Ectodermal cell (in vitro differentiated cells): ENCODE results near the gene IL2. TPM values are rescaled to one million over a fixed set of nuclear protein-coding genes. Genes with fewer than 3 reads are reported as not detected.

Experiments
- H3K27ac ChIP-seq: 2 replicates; pipeline ENCODE4 v1.7.0; 2013; ENCODE audit warnings: mild to moderate bottlenecking, low read depth, low read length; ENCODE audit not compliant: insufficient read depth, poor library complexity, severe bottlenecking
- H3K27me3 ChIP-seq: 2 replicates; pipeline ENCODE4 v1.7.0; 2013; ENCODE audit warnings: mild to moderate bottlenecking, low read length; ENCODE audit not compliant: insufficient read depth, control insufficient read depth, poor library complexity, severe bottlenecking
- H3K36me3 ChIP-seq: one replicate; pipeline ENCODE4 v1.7.0; 2013; ENCODE audit warnings: low read length; ENCODE audit not compliant: control insufficient read depth, insufficient read depth
- H3K4me1 ChIP-seq: one replicate; pipeline ENCODE4 v1.7.0; 2013; ENCODE audit warnings: low read length; ENCODE audit not compliant: control insufficient read depth, insufficient read depth
- H3K4me3 ChIP-seq: 2 replicates; pipeline ENCODE4 v1.7.0; 2013; ENCODE audit warnings: low read depth, low read length, control low read depth; ENCODE audit not compliant: insufficient read depth
- H3K9me3 ChIP-seq: 2 replicates; pipeline ENCODE4 v1.7.0; 2013; ENCODE audit warnings: mild to moderate bottlenecking, low read length, moderate library complexity; ENCODE audit not compliant: control insufficient read depth
- WGBS, 2 experiments: methylation state at CpG; one replicate each; pipeline ENCODE4 v1.1.7; 2013; ENCODE audit warnings: missing lambda C conversion rate in 2 of 2; 5-methylcytosine and 5-hydroxymethylcytosine counted together
- polyA plus RNA-seq, 4 experiments: library from polyadenylated mRNA; stranded (reverse); fragments of 50-300 nt; gene quantifications; one replicate each; pipeline ENCODE4 v1.2.3, GENCODE V29; 2013

IL2 gene
- polyA plus RNA-seq (2013, experiment 1 of 4) = not detected
- not detected for polyA plus RNA-seq (2013, experiment 2 of 4)
- not detected for polyA plus RNA-seq (2013, experiment 3 of 4)
- not detected for polyA plus RNA-seq (2013, experiment 4 of 4)

- Histone ChIP-seq H3K27me3 (no peaks in the 10 kb centered on the region), H3K4me1 (no peaks in the 10 kb centered on the region), H3K9me3 (no peaks in the 10 kb centered on the region), H3K27ac (no peak within 1 kb of the TSS), H3K4me3 (no peak within 1 kb of the TSS), H3K36me3 (no peaks in the 10 kb centered on the region)
- WGBS, 2 experiments = 100% methylated on average over 2 of the region's 2 CpGs; no CpG with 5 or more reads in 1 of the 2 experiments
Observed at GRCh38 chr4:122456231-122457116, at the start of gene IL2. IL2 (minus strand) TSS chr4:122456725; CDS start chr4:122456440, 285 bp downstream.

- WGBS, 2 experiments = 87 to 97% methylated on average over 3 of the region's 3 CpGs
- H3K4me1 ChIP-seq = no peaks in the 10 kb centered on the region
Observed at GRCh38 chr4:122503214-122503613, 46.7 kb upstream of the IL2 start.

GRCh38 chr4:122500852-122501501 lies 44.5 kb upstream of the IL2 start:
- H3K4me3 ChIP-seq = no peak overlapping the region
- H3K27ac ChIP-seq = no peak overlapping the region
- 82 to 91% methylated on average over 4 of the region's 4 CpGs for WGBS, 2 experiments
- no peaks in the 10 kb centered on the region for H3K36me3 ChIP-seq
- H3K27me3 ChIP-seq = no peaks in the 10 kb centered on the region
- no peaks in the 10 kb centered on the region for H3K9me3 ChIP-seq
- no peaks in the 10 kb centered on the region for H3K4me1 ChIP-seq

More at GRCh38 chr4:122503214-122503613, 46.7 kb upstream of the IL2 start:
- Histone ChIP-seq H3K9me3 (no peaks in the 10 kb centered on the region), H3K27ac (no peak overlapping the region), H3K4me3 (no peak overlapping the region), H3K36me3 (no peaks in the 10 kb centered on the region), H3K27me3 (no peaks in the 10 kb centered on the region)

GRCh38 chr4:122489061-122489460 lies 32.5 kb upstream of the IL2 start:
- Histone ChIP-seq H3K27ac (no peak overlapping the region), H3K4me1 (no peaks in the 10 kb centered on the region), H3K36me3 (no peaks in the 10 kb centered on the region)

GRCh38 chr4:122483481-122483880 lies 27.0 kb upstream of the IL2 start:
- Histone ChIP-seq H3K4me3 (no peak overlapping the region), H3K4me1 (no peaks in the 10 kb centered on the region), H3K27me3 (no peaks in the 10 kb centered on the region), H3K9me3 (no peaks in the 10 kb centered on the region), H3K36me3 (no peaks in the 10 kb centered on the region), H3K27ac (no peak overlapping the region)
- 72 to 73% methylated on average over 4 of the region's 4 CpGs for WGBS, 2 experiments

More at GRCh38 chr4:122489061-122489460, 32.5 kb upstream of the IL2 start:
- no peaks in the 10 kb centered on the region for H3K27me3 ChIP-seq
- H3K9me3 ChIP-seq = peaks cover 4% of the 10 kb centered on the region
- H3K4me3 ChIP-seq = no peak overlapping the region

- no peak overlapping the region for H3K27ac ChIP-seq
- WGBS, 2 experiments = 95 to 96% methylated on average over 4 of the region's 4 CpGs
- H3K4me3 ChIP-seq = no peak overlapping the region
- H3K36me3 ChIP-seq = no peaks in the 10 kb centered on the region
- H3K27me3 ChIP-seq = no peaks in the 10 kb centered on the region
- H3K4me1 ChIP-seq = no peaks in the 10 kb centered on the region
- H3K9me3 ChIP-seq = no peaks in the 10 kb centered on the region
Observed at GRCh38 chr4:122481766-122482405, 25.4 kb upstream of the IL2 start.

- Histone ChIP-seq H3K27me3 (no peaks in the 10 kb centered on the region), H3K9me3 (no peaks in the 10 kb centered on the region), H3K27ac (no peak overlapping the region), H3K4me1 (no peaks in the 10 kb centered on the region), H3K4me3 (no peak overlapping the region), H3K36me3 (no peaks in the 10 kb centered on the region)
- 60% methylated on average over 1 of the region's 1 CpG; no CpG with 5 or more reads in 1 of the 2 experiments for WGBS, 2 experiments
Observed at GRCh38 chr4:122480655-122481487, 24.3 kb upstream of the IL2 start.

GRCh38 chr4:122479935-122480416 lies 23.5 kb upstream of the IL2 start:
- no peaks in the 10 kb centered on the region for H3K36me3 ChIP-seq
- 88 to 89% methylated on average over 5 of the region's 5 CpGs for WGBS, 2 experiments
- H3K27me3 ChIP-seq = no peaks in the 10 kb centered on the region
- H3K9me3 ChIP-seq = no peaks in the 10 kb centered on the region
- no peaks in the 10 kb centered on the region for H3K4me1 ChIP-seq
- no peak overlapping the region for H3K4me3 ChIP-seq
- H3K27ac ChIP-seq = no peak overlapping the region

GRCh38 chr4:122476745-122477144 lies 20.2 kb upstream of the IL2 start:
- no peaks in the 10 kb centered on the region for H3K9me3 ChIP-seq
- no peaks in the 10 kb centered on the region for H3K36me3 ChIP-seq
- WGBS, 2 experiments = no CpG with 5 or more reads among the region's 1 CpG
- no peaks in the 10 kb centered on the region for H3K27me3 ChIP-seq
- no peak overlapping the region for H3K27ac ChIP-seq
- no peaks in the 10 kb centered on the region for H3K4me1 ChIP-seq
- no peak overlapping the region for H3K4me3 ChIP-seq
